HUDEP-2 (cell line): ENCODE measurements around the gene CD4.

ENCODE experiments used
- DNase-seq, 76 experiments: peaks; one replicate each; lab custom pipeline; 2025; ENCODE audit not compliant: unreplicated experiment in 76 of 76; lab: John Stamatoyannopoulos, UW

The CD4 gene

GRCh38 chr12:6777386-6777785, 11.9 kb upstream of the CD4 start:
- DNase-seq, result no peak

- no peak for DNase-seq
Measured at GRCh38 chr12:6778217-6778573, 11.1 kb upstream of the CD4 start.

GRCh38 chr12:6778574-6779550, 10.5 kb upstream of the CD4 start:
- peak in 74 of 76 experiments; percentile 11 to 93 (median 83) for DNase-seq

GRCh38 chr12:6779708-6780432, 9.5 kb upstream of the CD4 start:
- DNase-seq, result no peak

GRCh38 chr12:6780573-6780972, 8.8 kb upstream of the CD4 start:
- no peak for DNase-seq

GRCh38 chr12:6782119-6782518, 7.2 kb upstream of the CD4 start:
- DNase-seq, result no peak

- no peak for DNase-seq
Measured at GRCh38 chr12:6782850-6783566, 6.3 kb upstream of the CD4 start.

- DNase-seq, result no peak
Measured at GRCh38 chr12:6783828-6784227, 5.5 kb upstream of the CD4 start.

GRCh38 chr12:6784296-6784695, 5.0 kb upstream of the CD4 start:
- DNase-seq, result no peak

GRCh38 chr12:6784761-6785160, 4.6 kb upstream of the CD4 start:
- DNase-seq, result no peak

GRCh38 chr12:6786416-6787094, 2.8 kb upstream of the CD4 start:
- DNase-seq, result no peak

GRCh38 chr12:6787309-6787708, 2.0 kb upstream of the CD4 start:
- DNase-seq, result no peak

- no peak for DNase-seq
Measured at GRCh38 chr12:6790496-6791150, 1.3 kb downstream of the CD4 start.

- DNase-seq, result no peak
Measured at GRCh38 chr12:6791931-6792520, 2.7 kb downstream of the CD4 start.

- no peak for DNase-seq
Measured at GRCh38 chr12:6792522-6793201, 3.3 kb downstream of the CD4 start.

- DNase-seq, result no peak
Measured at GRCh38 chr12:6795088-6795487, 5.8 kb downstream of the CD4 start.

- DNase-seq, result no peak
Measured at GRCh38 chr12:6796576-6796975, 7.2 kb downstream of the CD4 start.

- no peak for DNase-seq
Measured at GRCh38 chr12:6799147-6799546, 9.8 kb downstream of the CD4 start.

GRCh38 chr12:6807170-6807569, 17.8 kb downstream of the CD4 start:
- DNase-seq, result no peak
